Daoy (cell line): ENCODE data around the gene NEK9. TPM values are rescaled to one million over a fixed set of nuclear protein-coding genes. Genes with fewer than 3 reads are reported as not detected.

Experiments
- DNase-seq: peaks from one replicate; pipeline ENCODE4 v3.0.0-alpha.2; 2015; ENCODE audit warnings: low read depth
- total RNA-seq: library from RNA; depleted of rRNA; stranded (reverse); fragments of >200 nt; shearing (Covaris generic); gene quantifications from 2 replicates; pipeline ENCODE4 v1.2.3, GENCODE V29; 2014; rRNA removed

The NEK9 gene
- total RNA-seq, 1 experiment from 2014 or later, result 31.8 TPM

DNA sequence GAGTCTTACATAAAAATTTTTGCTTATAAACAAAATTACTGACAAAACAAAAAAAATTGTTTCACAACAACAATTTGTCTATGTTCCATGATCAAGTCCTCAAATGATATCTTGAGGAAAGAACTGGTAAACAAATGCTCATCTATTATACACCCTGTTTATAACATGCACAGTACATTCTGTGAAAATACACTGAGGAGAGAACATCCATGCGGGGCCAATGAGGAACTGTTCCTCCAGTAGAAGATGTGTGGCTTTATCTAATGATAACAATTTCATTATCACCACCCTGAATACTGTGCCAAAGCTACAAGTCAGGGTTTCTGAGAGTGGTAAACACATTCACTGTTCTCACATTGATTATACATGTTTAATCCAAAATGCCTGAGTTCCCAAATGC, 86.3 kb downstream of the NEK9 start:
- no peak for DNase-seq

DNA sequence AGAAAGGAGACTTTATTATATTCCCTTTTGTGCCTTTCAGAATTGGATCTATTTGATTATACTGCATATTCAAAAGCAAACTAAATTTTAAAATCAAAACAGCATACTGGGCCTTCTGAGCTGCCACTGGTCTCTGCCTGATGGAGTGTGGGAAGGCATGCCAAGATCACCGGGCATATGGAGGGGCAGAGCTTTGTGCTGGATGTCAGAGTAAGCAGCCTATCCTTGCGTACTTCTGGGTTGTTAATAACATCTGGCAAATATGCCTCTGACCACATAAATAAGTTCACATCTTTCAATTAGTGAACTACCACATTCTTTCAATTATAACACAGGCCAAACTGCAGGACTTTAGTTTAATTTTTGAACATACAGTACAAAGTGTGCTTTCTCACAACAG, 93.9 kb downstream of the NEK9 start:
- DNase-seq, result no peak

DNA sequence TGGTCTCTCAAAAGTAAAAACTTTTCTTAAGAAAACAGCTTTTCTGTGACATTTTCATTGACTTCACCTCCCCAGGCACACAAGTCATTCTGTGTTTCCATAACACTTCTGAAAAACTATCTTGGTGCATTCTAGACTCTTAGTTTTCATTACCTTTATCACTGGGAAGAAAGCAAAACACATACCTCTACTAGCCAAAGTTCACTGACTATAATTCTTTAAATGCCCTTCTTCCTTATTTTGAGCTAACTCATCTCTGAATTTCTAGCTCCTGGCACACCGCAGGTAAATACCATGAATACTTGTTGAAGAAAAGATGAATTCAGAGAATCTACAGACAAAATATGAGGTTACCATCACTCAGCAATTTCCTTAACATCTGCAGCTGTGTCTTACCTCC, 96.7 kb downstream of the NEK9 start:
- DNase-seq, result no peak

Other genes with a start within 250 kb of the NEK9 start
- gene DLST, start 245.1 kb downstream of the NEK9 start, total RNA-seq, result 40.8 and 43.2 TPM in 2 replicates
- 6.6 and 9.8 TPM in 2 replicates for gene RPS6KL1, start 203.8 kb downstream of the NEK9 start, total RNA-seq
- 4.4 and 8.0 TPM in 2 replicates for gene PGF, start 171.5 kb downstream of the NEK9 start, total RNA-seq
- gene EIF2B2, start 124.1 kb downstream of the NEK9 start, total RNA-seq, result 72.0 and 87.9 TPM in 2 replicates
- gene MLH3, start 75.6 kb downstream of the NEK9 start, total RNA-seq, result 7.9 and 16.0 TPM in 2 replicates
- gene ACYP1, start 63.0 kb downstream of the NEK9 start, total RNA-seq, result 21.8 and 34.0 TPM in 2 replicates
- 1.4 and 4.3 TPM in 2 replicates for gene ZC2HC1C, start 57.4 kb downstream of the NEK9 start, total RNA-seq
- 298 and 409 TPM in 2 replicates for gene TMED10, start 49.6 kb upstream of the NEK9 start, total RNA-seq
- 8.8 and 9.1 TPM in 2 replicates for gene FOS, start 151.8 kb upstream of the NEK9 start, total RNA-seq